Esophagus muscularis mucosa (tissue), 4 donors: ENCODE measurements around the gene SULT6B1.

Source experiments
- CTCF ChIP-seq, 3 experiments: fragments of 200-600 bp in 2 of 3; fragments of 450-650 bp in 1 of 3; sonication (generic) in 2 of 3; IDR thresholded peaks; one replicate each; pipeline ENCODE4 v1.5.1; 2017 to 2019; ENCODE audit warnings: antibody characterized with exemption in 3 of 3, mild to moderate bottlenecking in 2 of 3, moderate library complexity in 1 of 3
- EP300 ChIP-seq: sonication (generic); formaldehyde crosslinking; IDR thresholded peaks from one replicate; pipeline ENCODE4 v1.6.1; 2017; ENCODE audit warnings: antibody characterized with exemption
- POLR2A ChIP-seq: fragments of 450-650 bp; IDR thresholded peaks from one replicate; pipeline ENCODE4 v1.6.1; 2017; ENCODE audit warnings: antibody characterized with exemption, moderate library complexity, mild to moderate bottlenecking, low read depth
- POLR2AphosphoS5 ChIP-seq, 2 donors: sonication (generic); formaldehyde crosslinking; IDR thresholded peaks; one replicate each; pipeline ENCODE4 v1.6.1; 2017; ENCODE audit warnings: antibody characterized with exemption in 2 of 2

GRCh38 chr2:37191747-37192146 lies 3.3 kb upstream of the SULT6B1 start:
- TF ChIP-seq CTCF (IDR thresholded peaks at IDR 0.05), result no peak
- TF ChIP-seq POLR2AphosphoS5 (IDR thresholded peaks at IDR 0.05), result no peak
- no peak for TF ChIP-seq EP300
- TF ChIP-seq POLR2A, result no peak
